Astrocyte of the cerebellum (primary cell): ENCODE measurements around the gene PSTPIP2.
"Not testable (repeated sequence)": the region's sequence is repeated elsewhere in the genome, so short reads cannot be mapped to it uniquely, and the experiment has no call there.

Experiments used
- DNase-seq: peaks from one replicate; pipeline ENCODE4 v3.0.0-alpha.2; 2011; ENCODE audit warnings: low read depth
- H3K4me3 ChIP-seq: 2 replicates; pipeline ENCODE4 v1.5.1; 2011; ENCODE audit warnings: mild to moderate bottlenecking, low read depth, low read length, moderate library complexity
- CTCF ChIP-seq: IDR thresholded peaks from 2 replicates; pipeline ENCODE4 v1.5.1; 2012; ENCODE audit warnings: low read length, low read depth, moderate library complexity, mild to moderate bottlenecking; ENCODE audit errors: missing control alignments
- in situ Hi-C: cut with HindIII; loops from 2 replicates; pipeline ENCODE4 v1.10.0; 2017; ENCODE audit warnings: low sequenced_read_pairs

The PSTPIP2 gene

GRCh38 chr18:45976974-45977373 is 95.1 kb downstream of the PSTPIP2 start:
- in situ Hi-C loops, result no loop called here
- TF ChIP-seq CTCF, result no peak
- H3K4me3 ChIP-seq, result no peak overlapping the region
- no peak for DNase-seq

GRCh38 chr18:45976566-45976965 is 95.5 kb downstream of the PSTPIP2 start:
- in situ Hi-C loops, result no loop called here
- DNase-seq, result peak; percentile 46
- H3K4me3 ChIP-seq, result no peak overlapping the region
- TF ChIP-seq CTCF, result no peak

GRCh38 chr18:45974088-45974536 is 97.9 kb downstream of the PSTPIP2 start:
- DNase-seq, result peak; percentile 72
- in situ Hi-C loops, result no loop called here
- no peak overlapping the region for H3K4me3 ChIP-seq
- TF ChIP-seq CTCF, result peak; percentile 78

GRCh38 chr18:45967007-45967706 is 104.9 kb downstream of the PSTPIP2 start, which contains the start of gene EPG5:
Gene EPG5 (minus strand): TSS chr18:45967329. CDS start chr18:45967239, 90 bp downstream.
- DNase-seq, result peak; percentile 85
- in situ Hi-C loops, result no loop called here
- no peak for TF ChIP-seq CTCF
- H3K4me3 ChIP-seq, result peak within 1 kb of the TSS; percentile 81

- in situ Hi-C loops, result loop anchor here (5.0 kb wide), 2 partner anchors 48 to 92 kb away; no protein-coding TSS in a partner anchor
- DNase-seq, H3K4me3 ChIP-seq: not testable (repeated sequence)
Observed at GRCh38 chr18:45964913-45965312, 107.1 kb downstream of the PSTPIP2 start.

- TF ChIP-seq CTCF, result no peak
- in situ Hi-C loops, result loop anchor here (5.0 kb wide), 2 partner anchors 46 to 94 kb away; no protein-coding TSS in a partner anchor
- DNase-seq, result no peak
- no peak overlapping the region for H3K4me3 ChIP-seq
Observed at GRCh38 chr18:45962866-45963265, 109.2 kb downstream of the PSTPIP2 start.

- in situ Hi-C loops, result loop anchor here (5.0 kb wide), 2 partner anchors 45 to 95 kb away; no protein-coding TSS in a partner anchor
- no peak overlapping the region for H3K4me3 ChIP-seq
- no peak for TF ChIP-seq CTCF
- DNase-seq, result peak; percentile 45
Observed at GRCh38 chr18:45962461-45962860, 109.6 kb downstream of the PSTPIP2 start.

- DNase-seq, in situ Hi-C loops, H3K4me3 ChIP-seq: not testable (repeated sequence)
Observed at GRCh38 chr18:45959484-45959883, 112.6 kb downstream of the PSTPIP2 start.
